H9 (cell line): ENCODE measurements around the gene GRID1. TPM values are rescaled to one million over a fixed set of nuclear protein-coding genes. Genes with fewer than 3 reads are reported as not detected.

Experiments used
- DNase-seq: peaks from one replicate; pipeline ENCODE4 v3.0.0-alpha.2; 2017
- H2AFZ ChIP-seq: one replicate; pipeline ENCODE4 v1.6.1; 2013; ENCODE audit warnings: mild to moderate bottlenecking, low read length, control low read depth, moderate library complexity
- H2AK5ac ChIP-seq: 2 replicates; pipeline ENCODE4 v1.6.1; 2013; ENCODE audit warnings: low read length, control low read depth, mixed read lengths; ENCODE audit not compliant: insufficient read length
- H2BK120ac ChIP-seq: one replicate; pipeline ENCODE4 v1.6.1; 2013; ENCODE audit warnings: low read depth, mild to moderate bottlenecking, low read length, control low read depth, inconsistent platforms; ENCODE audit not compliant: poor library complexity, severe bottlenecking
- H2BK12ac ChIP-seq: 2 replicates; pipeline ENCODE4 v1.6.1; 2013; ENCODE audit warnings: low read length, control low read depth, mixed read lengths, low read depth; ENCODE audit not compliant: insufficient read length
- H2BK15ac ChIP-seq: 2 replicates; pipeline ENCODE4 v1.6.1; 2013; ENCODE audit warnings: low read depth, low read length, control low read depth
- H2BK20ac ChIP-seq: one replicate; pipeline ENCODE4 v1.6.1; 2013; ENCODE audit warnings: low read depth, mild to moderate bottlenecking, low read length, control low read depth, inconsistent platforms; ENCODE audit not compliant: poor library complexity, severe bottlenecking
- H2BK5ac ChIP-seq: 2 replicates; pipeline ENCODE4 v1.6.1; 2013; ENCODE audit warnings: low read length, control low read depth, mixed read lengths; ENCODE audit not compliant: insufficient read length
- H3K14ac ChIP-seq: 2 replicates; pipeline ENCODE4 v1.6.1; 2013; ENCODE audit warnings: low read length, control low read depth; ENCODE audit not compliant: insufficient read depth
- H3K18ac ChIP-seq: 2 replicates; pipeline ENCODE4 v1.6.1; 2013; ENCODE audit warnings: low read depth, mild to moderate bottlenecking, mixed read lengths, low read length, control low read depth; ENCODE audit not compliant: insufficient read length
- H3K23ac ChIP-seq: 2 replicates; pipeline ENCODE4 v1.6.1; 2013; ENCODE audit warnings: low read length, control low read depth, mixed read lengths, low read depth; ENCODE audit not compliant: insufficient read length
- H3K23me2 ChIP-seq: 2 replicates; pipeline ENCODE4 v1.6.1; 2013; ENCODE audit warnings: low read depth, mild to moderate bottlenecking, mixed read lengths, low read length, control low read depth; ENCODE audit not compliant: insufficient read length, poor library complexity, severe bottlenecking
- H3K27ac ChIP-seq: 2 replicates; pipeline ENCODE4 v1.5.1; 2013; ENCODE audit warnings: low read length, control low read depth, mixed read lengths, low read depth; ENCODE audit not compliant: insufficient read length
- H3K27me3 ChIP-seq: 2 replicates; pipeline ENCODE4 v1.6.1; 2013; ENCODE audit warnings: low read length, control low read depth, inconsistent platforms; ENCODE audit not compliant: insufficient read depth
- H3K4ac ChIP-seq: 2 replicates; pipeline ENCODE4 v1.6.1; 2013; ENCODE audit warnings: low read depth, mild to moderate bottlenecking, control low read depth, inconsistent platforms, low read length, moderate library complexity
- H3K4me1 ChIP-seq: 2 replicates; pipeline ENCODE4 v1.6.1; 2013; ENCODE audit warnings: low read length, control low read depth, inconsistent platforms; ENCODE audit not compliant: insufficient read depth
- H3K4me2 ChIP-seq: 2 replicates; pipeline ENCODE4 v1.6.1; 2013; ENCODE audit warnings: low read length, control low read depth, mixed read lengths; ENCODE audit not compliant: insufficient read length, insufficient read depth
- H3K56ac ChIP-seq: 2 replicates; pipeline ENCODE4 v1.6.1; 2013; ENCODE audit warnings: low read depth, mild to moderate bottlenecking, mixed read lengths, low read length, control low read depth; ENCODE audit not compliant: insufficient read length
- H3K79me1 ChIP-seq: 2 replicates; pipeline ENCODE4 v1.6.1; 2013; ENCODE audit warnings: low read depth, mild to moderate bottlenecking, moderate library complexity, low read length, control low read depth, inconsistent platforms; ENCODE audit not compliant: insufficient read depth, poor library complexity, severe bottlenecking
- H3K79me2 ChIP-seq: 2 replicates; pipeline ENCODE4 v1.6.1; 2013; ENCODE audit warnings: low read length, control low read depth, inconsistent platforms; ENCODE audit not compliant: insufficient read depth
- H3K9ac ChIP-seq: 2 replicates; pipeline ENCODE4 v1.6.1; 2013; ENCODE audit warnings: low read length, control low read depth, mixed read lengths; ENCODE audit not compliant: insufficient read length; ENCODE audit errors: extremely low read depth
- H3K9me3 ChIP-seq: one replicate; pipeline ENCODE4 v1.6.1; 2013; ENCODE audit warnings: low read depth, low read length, inconsistent platforms; ENCODE audit not compliant: control insufficient read depth
- H3T11ph ChIP-seq: one replicate; pipeline ENCODE4 v1.6.1; 2013; ENCODE audit warnings: mild to moderate bottlenecking, low read length, control low read depth, inconsistent platforms
- H4K20me1 ChIP-seq: one replicate; pipeline ENCODE4 v1.6.1; 2013; ENCODE audit not compliant: control insufficient read depth, insufficient read length, insufficient read depth
- H4K5ac ChIP-seq: 2 replicates; pipeline ENCODE4 v1.6.1; 2013; ENCODE audit warnings: low read depth, mild to moderate bottlenecking, mixed read lengths, low read length, control low read depth; ENCODE audit not compliant: insufficient read length
- H4K8ac ChIP-seq: replicated peaks from 2 replicates; pipeline ENCODE4 v1.6.1; 2013; ENCODE audit warnings: low read length, control low read depth, mixed read lengths, low read depth; ENCODE audit not compliant: insufficient read length
- H4K91ac ChIP-seq: 2 replicates; pipeline ENCODE4 v1.6.1; 2013; ENCODE audit warnings: low read depth, mild to moderate bottlenecking, moderate library complexity, mixed read lengths, low read length, control low read depth; ENCODE audit not compliant: insufficient read length
- H3K27ac Mint-ChIP-seq, 3 experiments: 2 replicates in 2 of 3; 3 replicates in 1 of 3; pipeline ENCODE4 v1.8.0; 2020 to 2021; ENCODE audit warnings: mixed read lengths in 3 of 3, mild to moderate bottlenecking in 1 of 3, moderate library complexity in 1 of 3
- H3K27me3 Mint-ChIP-seq: 2 replicates; pipeline ENCODE4 v1.8.0; 2021; ENCODE audit warnings: low read depth, mild to moderate bottlenecking, moderate library complexity, mixed read lengths
- H3K36me3 Mint-ChIP-seq, 3 experiments: 2 replicates in 2 of 3; 3 replicates in 1 of 3; pipeline ENCODE4 v1.8.0; 2020 to 2021; ENCODE audit warnings: low read depth in 3 of 3, mixed read lengths in 3 of 3; ENCODE audit not compliant: insufficient read depth in 1 of 3
- H3K4me1 Mint-ChIP-seq, 2 experiments: 2 replicates each; pipeline ENCODE4 v1.8.0; 2020; ENCODE audit warnings: mixed read lengths in 2 of 2
- H3K4me3 Mint-ChIP-seq, 2 experiments: 2 replicates in 1 of 2; 3 replicates in 1 of 2; pipeline ENCODE4 v1.8.0; 2020 to 2021; ENCODE audit warnings: mild to moderate bottlenecking in 2 of 2, mixed read lengths in 2 of 2, moderate library complexity in 1 of 2
- H3K9me3 Mint-ChIP-seq, 2 experiments: 2 replicates in 1 of 2; 3 replicates in 1 of 2; pipeline ENCODE4 v1.8.0; 2020; ENCODE audit warnings: mild to moderate bottlenecking in 2 of 2, mixed read lengths in 2 of 2, moderate library complexity in 1 of 2
- CTCF ChIP-seq: fragments of 200-600 bp; sonication (generic); conservative IDR thresholded peaks from 3 replicates; pipeline ENCODE4 v1.8.0; 2021; ENCODE audit warnings: antibody characterized with exemption, mild to moderate bottlenecking
- WGBS: extraction: QIAGEN DNeasy Blood & Tissue Kit; methylation state at CpG from one replicate; pipeline ENCODE4 v1.1.7; 2013; ENCODE audit warnings: missing lambda C conversion rate, low lambda C conversion rate, mixed read lengths; ENCODE audit not compliant: insufficient read length; ENCODE audit errors: extremely low coverage; 5-methylcytosine and 5-hydroxymethylcytosine counted together
- total RNA-seq: library from RNA; stranded (reverse); gene quantifications from 2 replicates; pipeline ENCODE4 v1.2.1, GENCODE V29; 2021

GRID1 gene
- total RNA-seq, 1 experiment from 2014 or later, result 0.35 TPM

GRCh38 chr10:86205306-86206239, 161.0 kb downstream of the GRID1 start:
- no peak overlapping the region for H3K4me2 ChIP-seq
- H2BK120ac ChIP-seq, result no peak overlapping the region
- Mint-ChIP-seq H3K4me1 (peaks cover 6 to 7% of the 10 kb centered on the region in 2 experiments), H3K27me3 (peaks cover 9% of the 10 kb centered on the region), H3K4me3 (no peak overlapping the region), H3K9me3 (no peaks in the 10 kb centered on the region), H3K36me3 (no peaks in the 10 kb centered on the region), H3K27ac (no peak overlapping the region)
- H3K23me2 ChIP-seq, result no peaks in the 10 kb centered on the region
- no peak overlapping the region for H2AK5ac ChIP-seq
- no peak overlapping the region for H3K9ac ChIP-seq
- no peak overlapping the region for H2AFZ ChIP-seq
- no peak overlapping the region for H3K14ac ChIP-seq
- no peak overlapping the region for H3K27ac ChIP-seq
- no peaks in the 10 kb centered on the region; the same call in 1 of the 2 replicates for H3K4me1 ChIP-seq
- no peak overlapping the region for H3T11ph ChIP-seq
- H3K79me2 ChIP-seq, result no peaks in the 10 kb centered on the region
- no peak overlapping the region for H3K4ac ChIP-seq
- H4K91ac ChIP-seq, result no peak overlapping the region
- TF ChIP-seq CTCF, result no peak
- H3K18ac ChIP-seq, result no peak overlapping the region
- no peak overlapping the region for H3K23ac ChIP-seq
- no peaks in the 10 kb centered on the region for H3K27me3 ChIP-seq
- DNase-seq, result no peak
- H4K5ac ChIP-seq, result no peak overlapping the region
- H4K8ac ChIP-seq, result no peak overlapping the region
- H2BK12ac ChIP-seq, result no peak overlapping the region
- H3K9me3 ChIP-seq, result no peaks in the 10 kb centered on the region
- no peak overlapping the region for H2BK20ac ChIP-seq
- no peaks in the 10 kb centered on the region for H4K20me1 ChIP-seq
- H2BK5ac ChIP-seq, result no peak overlapping the region
- no CpG with 5 or more reads among the region's 7 CpGs for WGBS
- H2BK15ac ChIP-seq, result no peak overlapping the region
- H3K56ac ChIP-seq, result no peak overlapping the region
- no peaks in the 10 kb centered on the region for H3K79me1 ChIP-seq
